Measurements from ENCODE around the gene MAFG. TPM values are rescaled to one million over a fixed set of nuclear protein-coding genes. Genes with fewer than 3 reads are reported as not detected.

MAFG gene
- total RNA-seq, 1 experiment from 2014 or later = 31.4 TPM

DNA sequence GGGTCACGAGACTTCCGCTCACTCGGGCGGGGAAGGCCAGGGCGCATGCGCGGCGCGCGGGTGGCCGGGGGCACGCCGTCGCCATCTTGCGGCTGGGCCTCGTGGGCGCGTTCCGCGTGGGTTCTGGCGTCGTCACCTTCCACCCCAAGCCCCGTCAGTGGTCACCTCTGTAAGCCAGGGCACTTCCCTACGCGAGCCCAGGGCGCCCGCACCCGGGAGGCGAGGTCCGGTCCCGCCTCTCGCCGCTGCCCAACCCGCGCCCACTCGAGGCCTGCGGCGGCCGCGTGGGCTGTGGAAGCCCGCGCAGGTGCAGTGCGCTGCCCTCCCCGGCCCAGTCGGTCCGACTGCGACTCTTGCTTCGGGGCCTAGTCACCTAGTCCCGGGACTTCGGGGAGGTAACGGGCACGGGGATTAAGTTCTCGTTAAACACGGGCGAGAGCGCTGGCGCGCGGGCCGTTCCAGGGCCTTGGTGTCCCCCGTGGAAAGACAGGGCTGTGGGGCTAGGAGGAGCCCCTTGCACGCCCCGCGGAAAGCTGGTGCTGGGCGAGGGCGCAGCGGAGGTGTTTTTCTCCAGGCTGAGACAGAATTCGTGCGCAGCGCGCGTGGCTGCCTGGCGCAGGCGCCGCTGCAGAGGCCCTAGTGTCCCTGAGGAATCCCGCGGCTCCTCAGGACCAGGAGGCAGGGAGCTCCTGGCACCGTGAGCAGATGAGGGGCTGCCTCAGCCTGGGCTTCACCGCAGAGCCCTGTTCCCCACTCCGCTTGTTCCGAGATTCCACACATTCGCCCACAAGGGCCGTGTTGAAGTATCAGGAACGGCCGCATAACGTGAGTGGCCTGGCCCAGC lies 55.9 kb downstream of the MAFG start:
- H3K56ac ChIP-seq (ENCODE audit: insufficient read length, low read depth, low read length) = no peak overlapping the region
- no peaks in the 10 kb centered on the region for H3K9me3 ChIP-seq (ENCODE audit: control insufficient read depth, low read depth, low read length)
- no peak overlapping the region for H2AFZ ChIP-seq (ENCODE audit: low read length)
- H4K20me1 ChIP-seq (ENCODE audit: control insufficient read depth, insufficient read depth, insufficient read length) = no peaks in the 10 kb centered on the region
- Mint-ChIP-seq H3K4me1 (peaks cover 17 to 33% of the 10 kb centered on the region in 2 experiments), H3K9me3 (no peaks in the 10 kb centered on the region), H3K27ac (peak overlapping the region in 2 of 3 experiments; percentile 67 to 87; a peak in 3 of 7 replicates), H3K27me3 (ENCODE audit: low read depth) (no peaks in the 10 kb centered on the region; the same call in 1 of the 2 replicates), H3K4me3 (peak overlapping the region; percentile 79 to 86), H3K36me3 (ENCODE audit: insufficient read depth in 1 of 3, low read depth in 3 of 3) (peaks cover 1 to 8% (median 3%) of the 10 kb centered on the region in 3 experiments; a peak in 5 of 7 replicates)
- peaks cover 8% of the 10 kb centered on the region for H3K23me2 ChIP-seq (ENCODE audit: insufficient read length, low read depth, low read length, poor library complexity, severe bottlenecking)
- peak overlapping the region; percentile 10 for H3K9ac ChIP-seq (ENCODE audit: extremely low read depth, insufficient read length, low read length)
- no peak overlapping the region for H2BK15ac ChIP-seq (ENCODE audit: low read depth, low read length)
- H3K4ac ChIP-seq (ENCODE audit: low read depth, low read length) = no peak overlapping the region
- no peaks in the 10 kb centered on the region for H3K79me1 ChIP-seq (ENCODE audit: insufficient read depth, low read depth, low read length, poor library complexity, severe bottlenecking)
- H2BK12ac ChIP-seq (ENCODE audit: insufficient read length, low read depth, low read length) = no peak overlapping the region
- H3K79me2 ChIP-seq (ENCODE audit: insufficient read depth, low read length) = no peaks in the 10 kb centered on the region
- no peak overlapping the region for H3K23ac ChIP-seq (ENCODE audit: insufficient read length, low read depth, low read length)
- no CpG with 5 or more reads among the region's 86 CpGs for WGBS (ENCODE audit: extremely low coverage, insufficient read length, low lambda C conversion rate)
- no peak overlapping the region for H4K91ac ChIP-seq (ENCODE audit: insufficient read length, low read depth, low read length)
- H3K27me3 ChIP-seq (ENCODE audit: insufficient read depth, low read length) = no peaks in the 10 kb centered on the region
- TF ChIP-seq, protein P1, sequence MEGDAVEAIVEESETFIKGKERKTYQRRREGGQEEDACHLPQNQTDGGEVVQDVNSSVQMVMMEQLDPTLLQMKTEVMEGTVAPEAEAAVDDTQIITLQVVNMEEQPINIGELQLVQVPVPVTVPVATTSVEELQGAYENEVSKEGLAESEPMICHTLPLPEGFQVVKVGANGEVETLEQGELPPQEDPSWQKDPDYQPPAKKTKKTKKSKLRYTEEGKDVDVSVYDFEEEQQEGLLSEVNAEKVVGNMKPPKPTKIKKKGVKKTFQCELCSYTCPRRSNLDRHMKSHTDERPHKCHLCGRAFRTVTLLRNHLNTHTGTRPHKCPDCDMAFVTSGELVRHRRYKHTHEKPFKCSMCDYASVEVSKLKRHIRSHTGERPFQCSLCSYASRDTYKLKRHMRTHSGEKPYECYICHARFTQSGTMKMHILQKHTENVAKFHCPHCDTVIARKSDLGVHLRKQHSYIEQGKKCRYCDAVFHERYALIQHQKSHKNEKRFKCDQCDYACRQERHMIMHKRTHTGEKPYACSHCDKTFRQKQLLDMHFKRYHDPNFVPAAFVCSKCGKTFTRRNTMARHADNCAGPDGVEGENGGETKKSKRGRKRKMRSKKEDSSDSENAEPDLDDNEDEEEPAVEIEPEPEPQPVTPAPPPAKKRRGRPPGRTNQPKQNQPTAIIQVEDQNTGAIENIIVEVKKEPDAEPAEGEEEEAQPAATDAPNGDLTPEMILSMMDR (conservative IDR thresholded peaks at IDR 0.05) = peak; percentile 40; the same call in 2 of the 3 replicates
- no peak overlapping the region for H4K5ac ChIP-seq (ENCODE audit: insufficient read length, low read depth, low read length)
- H3K27ac ChIP-seq (ENCODE audit: insufficient read length, low read depth, low read length) = no peak overlapping the region
- no peak overlapping the region for H2BK5ac ChIP-seq (ENCODE audit: insufficient read length, low read length)
- no peak overlapping the region for H2BK20ac ChIP-seq (ENCODE audit: low read depth, low read length, poor library complexity, severe bottlenecking)
- H3K4me2 ChIP-seq (ENCODE audit: insufficient read depth, insufficient read length, low read length) = peak overlapping the region; percentile 42
- no peaks in the 10 kb centered on the region for H3K4me1 ChIP-seq (ENCODE audit: insufficient read depth, low read length)
- no peak overlapping the region for H2AK5ac ChIP-seq (ENCODE audit: insufficient read length, low read length)
- no peak overlapping the region for H3T11ph ChIP-seq (ENCODE audit: low read length)
- peak overlapping the region; percentile 80 for H3K14ac ChIP-seq (ENCODE audit: insufficient read depth, low read length)
- peak overlapping the region; percentile 21 for H3K18ac ChIP-seq (ENCODE audit: insufficient read length, low read depth, low read length)
- no peak overlapping the region for H2BK120ac ChIP-seq (ENCODE audit: low read depth, low read length, poor library complexity, severe bottlenecking)
- H4K8ac ChIP-seq (replicated peaks; ENCODE audit: insufficient read length, low read depth, low read length) = no peak overlapping the region
- DNase-seq = peak; percentile 92

Measured in H9 (cell line).